HT1080 (cell line): ENCODE data around the gene PIANP. TPM values are rescaled to one million over a fixed set of nuclear protein-coding genes. Genes with fewer than 3 reads are reported as not detected.
A peak's percentile ranks its signal among the peaks of the same experiment; 100 is the strongest.
"Not testable (repeated sequence)": the region's sequence is repeated elsewhere in the genome, so short reads cannot be mapped to it uniquely, and the experiment has no call there.

Experiments used
- DNase-seq: peaks from one replicate; pipeline ENCODE4 v3.0.0-alpha.2; 2015; ENCODE audit warnings: low read depth
- polyA plus RNA-seq, 2 experiments: library from polyadenylated mRNA; depleted of rRNA; stranded (reverse); fragments of >200 nt; gene quantifications; 2 replicates each; pipeline ENCODE4 v1.2.3, GENCODE V29; 2015
- total RNA-seq: library from RNA; depleted of rRNA; stranded (reverse); fragments of >200 nt; shearing (Covaris generic); gene quantifications from 2 replicates; pipeline ENCODE4 v1.2.3, GENCODE V29; 2014; rRNA removed

The PIANP gene
- total RNA-seq: 0.45 TPM in 1 of 2 replicates, not detected in the other
- 0.73 and 1.1 TPM in 2 replicates for polyA plus RNA-seq (2015; cell fraction: cytosol; rRNA removed)
- polyA plus RNA-seq (2015; cell fraction: nucleus; rRNA removed): 0.59 and 0.71 TPM in 2 replicates

- DNase-seq: no peak
Measured at GRCh38 chr12:6700646-6701051, at the start of gene PIANP. Gene PIANP (minus strand): TSS chr12:6700815. CDS start chr12:6698061, 2,754 bp downstream.

GRCh38 chr12:6748761-6749160 lies 48.1 kb upstream of the PIANP start:
- no peak for DNase-seq

GRCh38 chr12:6747216-6747615 lies 46.6 kb upstream of the PIANP start:
- DNase-seq: no peak

GRCh38 chr12:6745741-6746525 lies 45.3 kb upstream of the PIANP start:
- peak; percentile 26 for DNase-seq

GRCh38 chr12:6743300-6743699 lies 42.7 kb upstream of the PIANP start:
- not testable (repeated sequence) for DNase-seq

- DNase-seq: no peak
Measured at GRCh38 chr12:6742834-6743233, 42.2 kb upstream of the PIANP start.

- DNase-seq: not testable (repeated sequence)
Measured at GRCh38 chr12:6742080-6742479, 41.5 kb upstream of the PIANP start.

GRCh38 chr12:6736754-6737153 lies 36.1 kb upstream of the PIANP start:
- DNase-seq: no peak

GRCh38 chr12:6735448-6736191 lies 35.0 kb upstream of the PIANP start:
- DNase-seq: peak; percentile 59

- DNase-seq: no peak
Measured at GRCh38 chr12:6734506-6735387, 34.1 kb upstream of the PIANP start.

- no peak for DNase-seq
Measured at GRCh38 chr12:6730169-6730568, 29.6 kb upstream of the PIANP start.

GRCh38 chr12:6729186-6729585 lies 28.6 kb upstream of the PIANP start:
- DNase-seq: no peak

- DNase-seq: no peak
Measured at GRCh38 chr12:6725350-6725749, 24.7 kb upstream of the PIANP start.

GRCh38 chr12:6724409-6724797 lies 23.8 kb upstream of the PIANP start:
- peak; percentile 44 for DNase-seq

- peak; percentile 100 for DNase-seq
Measured at GRCh38 chr12:6723607-6724408, 23.2 kb upstream of the PIANP start, which contains the start of gene COPS7A. Gene COPS7A (plus strand): TSS chr12:6724046. CDS start chr12:6724657, 611 bp downstream.

GRCh38 chr12:6722863-6723262 lies 22.2 kb upstream of the PIANP start:
- DNase-seq: no peak

GRCh38 chr12:6716874-6717437 lies 16.3 kb upstream of the PIANP start:
- peak; percentile 68 for DNase-seq

- DNase-seq: not testable (repeated sequence)
Measured at GRCh38 chr12:6716031-6716873, 15.6 kb upstream of the PIANP start.

- DNase-seq: peak; percentile 56
Measured at GRCh38 chr12:6708960-6709394, 8.4 kb upstream of the PIANP start.
